Activated CD8-positive, alpha-beta memory T cell treated with anti-CD3 and anti-CD28 coated beads, Interleukin-2, amount 50 U/mL, for 24 hours (primary cell): ENCODE measurements around the gene CD276.
"Not testable (repeated sequence)": the region's sequence is repeated elsewhere in the genome, so short reads cannot be mapped to it uniquely, and the experiment has no call there.

Experiments
- DNase-seq: peaks from one replicate; pipeline ENCODE4 v3.0.0-alpha.2; 2020; ENCODE audit errors: extremely low read depth

The CD276 gene

DNA sequence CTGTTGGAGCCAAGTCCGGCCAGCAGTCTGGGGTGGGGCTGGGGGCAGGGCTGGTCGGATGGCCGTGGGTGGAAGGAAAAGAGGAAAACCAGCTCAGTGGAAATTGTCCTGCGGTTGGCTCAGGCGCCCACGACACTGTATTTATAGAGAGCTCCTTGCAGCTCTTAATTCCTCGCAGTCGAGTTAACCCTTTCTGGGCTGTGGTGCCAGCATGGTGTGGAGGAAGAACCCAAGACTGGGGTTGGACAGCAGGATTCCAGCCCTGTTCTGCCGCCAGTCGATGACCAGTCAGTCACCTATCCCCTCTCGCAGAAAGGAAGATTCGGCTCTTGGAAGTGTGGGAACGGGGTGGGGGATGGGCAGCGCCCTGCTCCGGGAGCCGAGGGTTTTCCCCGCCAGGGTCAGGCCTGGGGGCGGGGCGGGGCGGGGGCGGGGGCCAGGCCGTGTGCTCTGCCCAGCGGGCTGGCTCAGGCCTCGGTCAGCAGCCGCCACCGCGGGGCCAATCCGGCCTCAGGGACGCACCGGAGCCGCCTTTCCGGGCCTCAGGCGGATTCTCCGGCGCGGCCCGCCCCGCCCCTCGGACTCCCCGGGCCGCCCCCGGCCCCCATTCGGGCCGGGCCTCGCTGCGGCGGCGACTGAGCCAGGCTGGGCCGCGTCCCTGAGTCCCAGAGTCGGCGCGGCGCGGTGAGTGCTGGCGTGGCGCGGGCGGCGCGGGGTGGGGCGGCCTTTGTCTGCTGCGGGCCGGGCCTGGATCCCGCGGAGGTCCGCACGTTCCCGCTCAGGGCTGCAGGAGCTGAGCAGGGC, at the start of gene CD276:
Gene CD276 (plus strand): TSS at position 607 of the 804 bp plus-strand sequence. CDS start 15,257 bp downstream, outside the sequence.
- DNase-seq = no peak

DNA sequence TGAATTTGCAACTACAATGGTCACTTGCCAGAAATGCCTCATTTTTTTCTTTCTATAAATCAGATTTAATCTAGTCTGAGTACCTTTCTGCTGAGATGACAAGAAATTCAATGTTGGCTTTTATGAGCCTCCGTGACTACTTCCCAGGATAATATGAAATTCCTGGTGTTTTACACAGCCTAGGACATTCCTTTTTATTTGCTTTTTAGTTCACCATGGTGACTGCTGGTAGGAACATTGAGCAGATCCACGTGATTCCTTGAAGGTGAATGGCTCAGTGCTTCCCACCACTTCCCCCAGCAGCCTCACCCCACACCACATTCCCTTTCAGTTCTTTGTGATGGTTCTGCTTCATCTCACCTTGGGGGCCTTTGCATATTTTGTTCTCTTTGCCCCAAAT, 46.7 kb upstream of the CD276 start:
- DNase-seq = no peak

DNA sequence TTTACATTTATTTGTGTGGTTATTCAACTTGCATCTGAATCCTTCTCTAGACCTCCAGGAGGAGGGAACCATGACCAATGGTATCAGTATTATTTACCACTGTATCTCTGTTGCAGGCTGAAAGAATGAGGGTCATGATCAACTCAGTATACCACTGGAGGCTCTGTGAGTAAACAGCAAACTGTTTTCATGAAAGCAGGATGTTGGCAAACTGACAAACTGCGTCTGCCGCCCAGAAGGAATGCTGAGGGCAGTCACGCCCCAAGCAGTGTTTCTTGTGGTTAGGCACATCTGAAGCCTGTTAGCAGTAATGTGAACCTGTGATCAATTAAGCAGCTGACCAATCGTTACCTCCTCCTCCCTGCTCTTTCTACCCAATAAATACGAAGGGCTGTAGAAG, 44.7 kb upstream of the CD276 start:
- not testable (repeated sequence) for DNase-seq

DNA sequence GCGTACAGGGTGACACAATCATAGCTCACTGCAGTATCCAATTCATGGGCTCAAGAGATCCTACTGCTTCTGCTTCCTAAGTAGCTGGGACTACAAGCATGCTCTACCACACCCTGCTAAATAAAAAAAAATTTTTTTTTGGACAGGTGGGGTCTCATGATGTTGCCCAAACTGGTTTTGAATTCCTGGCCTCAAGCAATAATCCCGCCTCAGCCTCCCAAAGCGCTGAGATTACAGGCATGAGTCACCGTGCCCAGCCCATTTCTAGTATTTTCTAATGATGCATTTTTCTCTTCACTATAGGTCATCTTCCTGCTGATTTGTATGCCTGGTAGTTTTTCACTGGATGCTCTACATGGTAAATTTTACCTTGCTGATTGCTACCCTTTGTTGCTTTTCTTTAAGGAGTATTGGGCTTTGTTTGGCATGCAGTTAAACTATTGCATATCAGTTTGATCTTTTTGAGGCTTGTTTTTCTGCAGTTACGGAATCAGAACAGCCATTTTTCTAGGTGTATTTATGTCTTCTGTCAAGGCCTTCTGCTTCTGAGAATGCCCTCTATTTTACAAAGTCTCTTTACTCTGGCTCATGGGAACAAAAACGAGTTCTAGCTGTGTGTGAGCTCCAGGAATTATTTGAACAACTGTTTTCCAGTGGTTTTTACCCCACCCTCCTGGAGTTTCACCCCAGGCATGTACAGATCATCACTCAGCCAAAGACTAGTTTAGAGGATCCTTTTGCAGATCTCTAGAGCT, 36.7 kb upstream of the CD276 start:
- DNase-seq = no peak

- no peak for DNase-seq
These were observed 36.2 kb upstream of the CD276 start for GRCh38 chr15:73648014-73648295.

- no peak for DNase-seq
These were observed 33.6 kb upstream of the CD276 start for GRCh38 chr15:73650416-73651126.

DNA sequence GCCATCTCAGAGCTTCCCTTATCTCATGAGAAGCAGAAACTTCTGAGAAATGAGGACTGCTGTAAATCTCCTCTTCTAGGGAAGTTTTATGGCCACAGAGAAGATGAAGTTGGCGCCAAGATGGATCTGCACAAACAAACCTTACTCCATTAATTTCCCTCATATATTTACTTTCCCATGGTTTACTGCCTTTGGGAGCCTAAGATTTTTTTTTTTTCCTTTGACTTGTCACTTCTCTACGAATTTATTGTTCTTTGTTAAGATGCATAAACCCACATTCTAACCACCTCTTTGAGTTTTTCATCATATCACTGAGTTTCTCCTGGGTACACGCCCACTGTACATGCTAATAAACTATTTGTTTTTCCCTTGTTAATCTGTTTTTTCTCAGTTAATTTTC, 29.5 kb upstream of the CD276 start:
- DNase-seq = no peak

GRCh38 chr15:73655724-73656123, 28.5 kb upstream of the CD276 start:
- DNase-seq = no peak

GRCh38 chr15:73658645-73659044, 25.5 kb upstream of the CD276 start:
- DNase-seq = no peak

- no peak for DNase-seq
These were observed 23.7 kb upstream of the CD276 start for GRCh38 chr15:73660455-73660854.

- DNase-seq = no peak
These were observed 9.6 kb upstream of the CD276 start for GRCh38 chr15:73674587-73674986.

DNA sequence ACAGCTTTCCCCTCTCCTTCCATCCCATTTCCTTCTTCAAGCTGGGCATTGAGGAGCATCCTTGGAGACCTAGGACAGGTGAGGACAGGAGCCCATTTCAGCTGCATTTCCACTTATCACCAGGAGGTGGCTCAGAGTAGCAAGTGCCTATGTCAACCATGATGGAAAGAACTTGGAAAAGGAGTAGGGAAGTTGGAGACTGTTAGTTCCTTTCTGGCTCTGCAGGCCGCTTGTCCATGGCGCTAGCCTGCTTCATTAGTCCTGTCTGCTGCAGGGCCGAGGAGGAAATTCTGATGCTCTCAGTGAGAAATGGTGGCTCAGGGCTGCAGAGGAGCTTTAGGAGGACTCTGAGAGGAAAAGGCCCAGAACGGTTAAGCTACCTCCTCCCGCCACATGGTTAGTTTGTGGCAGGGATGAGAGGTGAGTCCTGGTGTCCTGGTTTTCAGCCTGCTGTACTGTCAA, 7.0 kb upstream of the CD276 start:
- DNase-seq = no peak

DNA sequence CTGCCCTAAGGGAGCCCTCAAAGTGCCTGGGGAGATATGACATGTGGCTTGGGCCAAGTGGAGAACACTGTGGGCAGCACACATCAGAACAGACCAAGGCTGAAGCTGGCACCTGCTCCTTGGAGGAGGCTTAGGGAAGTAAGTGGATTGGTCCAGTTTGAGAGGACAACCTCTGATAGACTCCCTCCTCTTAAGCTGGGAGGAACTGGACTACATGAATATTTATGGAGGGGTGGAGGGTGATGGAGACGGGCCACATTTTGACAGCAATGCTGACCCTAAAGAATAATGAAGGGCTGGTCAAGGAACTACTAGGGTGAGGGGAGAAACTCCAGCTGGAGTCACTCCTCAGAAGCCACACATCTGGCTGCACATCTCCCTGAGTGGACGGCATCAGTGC, 6.5 kb upstream of the CD276 start:
- DNase-seq = no peak

GRCh38 chr15:73678498-73678897, 5.7 kb upstream of the CD276 start:
- DNase-seq = no peak

DNA sequence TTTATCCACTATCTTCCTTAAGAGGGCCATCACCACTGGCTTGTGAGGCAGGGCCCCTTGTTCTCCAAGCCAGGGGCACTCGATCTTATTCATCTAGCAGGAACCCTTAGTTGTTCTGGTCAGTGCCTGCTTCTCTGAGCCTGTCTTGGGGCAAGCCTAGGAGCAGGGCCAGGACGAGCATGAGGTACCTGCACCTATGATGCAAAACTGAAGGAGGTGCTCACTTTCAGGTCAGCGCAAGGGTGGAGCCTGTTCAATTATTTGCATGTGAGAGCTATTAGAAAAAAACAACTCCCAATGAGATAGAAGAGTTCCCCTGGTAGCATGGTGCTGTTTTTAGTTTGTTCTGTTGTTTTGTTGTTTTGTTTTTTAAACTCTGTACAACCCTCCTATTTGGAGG, 5.0 kb upstream of the CD276 start:
- no peak for DNase-seq

DNA sequence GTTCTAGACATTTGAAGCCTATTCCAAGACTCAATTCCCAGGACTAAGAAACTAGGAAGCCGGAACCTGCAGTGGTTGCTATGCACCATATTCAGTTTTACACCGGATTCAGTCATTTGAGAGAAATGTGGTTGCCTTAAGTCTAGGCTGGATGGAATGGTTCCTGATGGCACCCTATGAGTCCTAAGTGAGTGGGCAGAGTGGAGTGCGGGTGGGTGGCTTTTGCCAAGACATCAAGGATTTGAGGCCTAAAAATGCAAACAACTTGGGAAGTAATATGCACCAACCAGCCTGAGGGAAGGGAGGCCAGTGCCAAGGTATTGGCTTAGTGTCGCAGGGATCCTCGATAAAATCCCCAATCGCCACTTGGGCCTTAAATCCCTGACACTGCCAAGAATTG, 4.2 kb upstream of the CD276 start:
- DNase-seq = no peak

GRCh38 chr15:73680549-73680948, 3.6 kb upstream of the CD276 start:
- DNase-seq = no peak

GRCh38 chr15:73681063-73681462, 3.1 kb upstream of the CD276 start:
- DNase-seq = no peak

GRCh38 chr15:73681856-73682599, 2.2 kb upstream of the CD276 start:
- no peak for DNase-seq

DNA sequence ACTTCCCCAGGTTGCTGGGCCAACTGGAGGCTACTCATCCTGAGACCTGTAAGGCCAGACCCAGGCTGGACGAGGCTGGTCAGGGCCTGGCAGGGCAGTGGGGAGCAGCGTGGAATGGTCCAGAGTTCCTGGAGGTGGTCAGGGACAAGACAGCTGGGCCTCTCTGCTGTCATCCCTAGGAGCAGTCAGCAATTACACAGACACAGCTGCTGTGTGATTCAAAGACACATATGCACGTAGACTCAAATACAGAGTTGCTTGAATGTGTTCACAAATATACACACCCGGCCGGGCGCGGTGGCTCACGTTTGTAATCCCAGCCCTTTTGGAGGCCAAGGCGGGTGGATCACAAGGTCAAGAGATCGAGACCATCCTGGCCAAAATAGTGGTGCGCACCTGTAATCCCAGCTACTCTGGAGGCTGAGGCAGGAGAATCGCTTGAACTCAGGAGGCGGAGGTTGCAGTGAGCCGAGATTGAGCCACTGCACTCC, 1.5 kb upstream of the CD276 start:
- DNase-seq = no peak

- no peak for DNase-seq
These were observed 866 bp upstream of the CD276 start for GRCh38 chr15:73683257-73683776.
